Measurements from ENCODE around the gene PIP5K1A.

DNA sequence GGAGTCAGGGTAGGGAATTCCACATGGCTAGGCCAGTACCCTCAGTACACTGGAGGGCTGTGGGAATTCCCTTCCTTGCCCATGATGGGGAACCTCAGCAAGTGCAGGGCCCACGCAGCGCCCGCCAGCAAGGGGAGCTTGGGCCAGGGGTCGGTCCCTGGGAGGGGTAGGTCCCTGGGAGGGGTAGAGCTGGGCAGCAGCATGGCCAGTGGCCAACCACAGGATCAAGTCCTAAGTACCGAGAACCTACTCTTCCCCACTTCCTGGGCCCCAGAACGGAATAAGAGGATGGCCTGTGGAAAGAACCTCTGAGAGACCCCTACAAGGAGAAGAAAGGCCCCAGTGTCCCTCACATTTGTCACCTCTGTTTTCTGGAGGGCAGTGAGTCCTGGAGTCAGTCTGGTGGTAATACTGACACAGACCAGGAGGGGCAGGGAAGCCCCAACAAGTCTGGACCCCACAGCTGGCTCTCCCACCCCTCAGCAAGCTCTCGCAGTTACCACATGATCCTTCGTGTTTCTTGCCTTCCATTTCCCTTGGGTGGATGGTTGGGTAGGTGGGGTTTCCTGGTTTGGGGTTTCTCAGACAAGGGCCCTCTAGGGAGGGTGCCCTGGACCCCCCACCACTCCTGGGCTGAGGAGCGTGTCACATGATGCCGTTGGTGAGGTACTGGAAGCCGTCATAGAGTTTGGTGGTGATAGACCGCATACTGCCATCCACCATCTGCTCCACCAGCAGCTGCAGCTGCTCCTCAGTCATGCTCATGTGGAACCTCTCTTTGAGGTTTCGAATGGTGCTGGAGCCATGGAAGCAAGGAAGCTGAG is 94.1 kb downstream of the PIP5K1A start:
- TF ChIP-seq, protein P1, sequence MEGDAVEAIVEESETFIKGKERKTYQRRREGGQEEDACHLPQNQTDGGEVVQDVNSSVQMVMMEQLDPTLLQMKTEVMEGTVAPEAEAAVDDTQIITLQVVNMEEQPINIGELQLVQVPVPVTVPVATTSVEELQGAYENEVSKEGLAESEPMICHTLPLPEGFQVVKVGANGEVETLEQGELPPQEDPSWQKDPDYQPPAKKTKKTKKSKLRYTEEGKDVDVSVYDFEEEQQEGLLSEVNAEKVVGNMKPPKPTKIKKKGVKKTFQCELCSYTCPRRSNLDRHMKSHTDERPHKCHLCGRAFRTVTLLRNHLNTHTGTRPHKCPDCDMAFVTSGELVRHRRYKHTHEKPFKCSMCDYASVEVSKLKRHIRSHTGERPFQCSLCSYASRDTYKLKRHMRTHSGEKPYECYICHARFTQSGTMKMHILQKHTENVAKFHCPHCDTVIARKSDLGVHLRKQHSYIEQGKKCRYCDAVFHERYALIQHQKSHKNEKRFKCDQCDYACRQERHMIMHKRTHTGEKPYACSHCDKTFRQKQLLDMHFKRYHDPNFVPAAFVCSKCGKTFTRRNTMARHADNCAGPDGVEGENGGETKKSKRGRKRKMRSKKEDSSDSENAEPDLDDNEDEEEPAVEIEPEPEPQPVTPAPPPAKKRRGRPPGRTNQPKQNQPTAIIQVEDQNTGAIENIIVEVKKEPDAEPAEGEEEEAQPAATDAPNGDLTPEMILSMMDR (conservative IDR thresholded peaks at IDR 0.05 in 1 of 2, IDR thresholded peaks at IDR 0.05 in 1 of 2; ENCODE audit: extremely low read depth in 1 of 2, insufficient read depth in 1 of 2, low read depth in 1 of 2, low read length in 2 of 2): no peak
- no peak for TF ChIP-seq EZH2 (IDR thresholded peaks at IDR 0.05; ENCODE audit: borderline replicate concordance, low read length)
